NCI-H2029 (cell line): Measurements from ENCODE around the gene CNGA1.
"Not testable (repeated sequence)": the region's sequence is repeated elsewhere in the genome, so short reads cannot be mapped to it uniquely, and the experiment has no call there.

Experiments
- DNase-seq: peaks from one replicate; lab custom pipeline; 2025; lab: John Stamatoyannopoulos, UW

Gene CNGA1

DNA sequence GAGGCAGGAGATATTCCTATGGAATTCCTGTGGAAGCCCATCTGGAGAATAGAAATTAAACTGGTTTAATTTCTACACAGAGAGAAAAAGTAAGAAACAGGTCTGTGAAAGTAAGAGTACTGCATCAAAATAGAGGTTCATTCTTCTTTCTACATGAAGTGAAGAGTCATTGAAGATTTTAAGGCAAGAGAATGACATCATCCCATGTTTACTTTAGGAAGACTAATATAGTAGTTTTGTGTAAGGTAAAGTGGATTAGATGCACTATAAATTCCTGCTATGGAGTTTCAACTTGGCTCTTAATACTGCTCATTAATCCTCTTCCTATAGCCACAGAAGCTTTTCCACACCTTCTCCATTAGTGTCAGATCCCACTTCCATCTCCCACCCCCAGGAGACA, 47.6 kb downstream of the CNGA1 start:
- no peak for DNase-seq

DNA sequence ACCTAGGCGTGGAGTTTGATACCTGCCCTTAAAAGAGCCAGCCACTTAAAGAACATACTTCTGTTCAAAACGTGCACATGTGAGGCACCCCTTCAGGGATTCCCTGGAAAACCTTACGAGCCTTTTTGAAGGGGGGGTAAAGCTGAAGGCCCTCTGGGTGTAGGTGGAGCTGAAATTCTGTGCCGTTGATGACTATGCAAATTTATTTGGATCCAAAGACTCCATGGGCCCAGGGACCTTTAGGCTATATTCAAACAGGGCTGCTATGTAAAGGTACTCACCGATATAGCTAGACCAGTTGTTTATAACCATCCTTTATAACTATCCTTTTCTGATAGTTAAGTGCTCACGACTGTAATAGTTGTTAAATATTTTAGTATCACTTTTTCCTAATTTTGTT, 61.8 kb downstream of the CNGA1 start:
- no peak for DNase-seq

DNA sequence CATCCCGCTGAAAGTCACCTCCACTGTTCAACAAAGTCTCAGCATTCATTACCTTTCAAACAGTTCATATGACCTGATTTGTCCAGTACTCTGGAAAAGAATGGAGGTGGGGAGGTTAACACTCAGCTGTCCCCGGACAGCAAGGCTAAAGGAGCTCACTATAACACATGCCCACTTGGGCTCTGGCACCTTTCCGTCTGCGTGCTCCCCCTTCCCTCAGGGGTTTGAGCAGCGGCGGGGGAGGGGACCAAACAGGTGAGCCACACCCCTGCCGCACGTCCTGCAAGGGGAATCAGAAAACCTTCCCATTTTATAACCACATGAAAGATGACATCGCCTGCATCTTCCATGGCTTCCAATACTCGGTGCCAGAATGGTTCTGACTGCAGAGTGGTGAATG, 62.2 kb downstream of the CNGA1 start:
- DNase-seq = no peak

DNA sequence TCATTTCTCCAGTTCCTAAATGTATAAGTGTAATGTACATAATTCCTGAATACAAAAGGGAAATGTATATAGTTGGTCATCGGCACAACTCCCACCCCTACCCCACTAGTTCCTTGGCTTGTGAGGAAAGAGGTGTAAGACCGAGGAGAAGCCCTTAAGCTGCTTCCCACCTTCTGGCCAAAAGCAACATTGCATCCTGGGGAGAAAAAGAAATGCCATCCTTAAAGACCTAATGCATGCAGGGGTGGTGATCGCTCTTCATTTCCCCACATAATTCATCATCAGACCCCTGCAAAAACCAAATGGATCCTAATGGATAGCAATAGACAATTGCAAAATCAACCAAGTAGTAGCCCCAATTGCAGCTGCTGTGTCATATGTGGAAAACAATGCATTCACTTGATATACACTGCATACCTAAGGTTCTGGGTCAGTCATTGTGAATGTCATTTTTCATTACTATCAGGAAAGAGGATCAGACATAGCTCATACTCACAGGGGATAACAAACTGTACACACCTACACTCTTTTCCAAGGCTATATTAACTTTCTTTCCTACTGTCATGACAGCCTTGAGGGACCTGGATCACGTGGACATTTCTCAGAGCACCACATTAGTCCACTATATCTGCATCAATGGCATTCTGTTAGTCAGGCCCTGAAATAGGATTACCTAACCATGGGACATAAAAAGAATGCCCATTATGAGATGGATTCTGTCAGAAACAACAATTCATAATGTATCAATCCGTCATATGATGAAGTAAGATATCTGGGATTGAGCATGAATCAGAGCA, 70.4 kb downstream of the CNGA1 start:
- no peak for DNase-seq

DNA sequence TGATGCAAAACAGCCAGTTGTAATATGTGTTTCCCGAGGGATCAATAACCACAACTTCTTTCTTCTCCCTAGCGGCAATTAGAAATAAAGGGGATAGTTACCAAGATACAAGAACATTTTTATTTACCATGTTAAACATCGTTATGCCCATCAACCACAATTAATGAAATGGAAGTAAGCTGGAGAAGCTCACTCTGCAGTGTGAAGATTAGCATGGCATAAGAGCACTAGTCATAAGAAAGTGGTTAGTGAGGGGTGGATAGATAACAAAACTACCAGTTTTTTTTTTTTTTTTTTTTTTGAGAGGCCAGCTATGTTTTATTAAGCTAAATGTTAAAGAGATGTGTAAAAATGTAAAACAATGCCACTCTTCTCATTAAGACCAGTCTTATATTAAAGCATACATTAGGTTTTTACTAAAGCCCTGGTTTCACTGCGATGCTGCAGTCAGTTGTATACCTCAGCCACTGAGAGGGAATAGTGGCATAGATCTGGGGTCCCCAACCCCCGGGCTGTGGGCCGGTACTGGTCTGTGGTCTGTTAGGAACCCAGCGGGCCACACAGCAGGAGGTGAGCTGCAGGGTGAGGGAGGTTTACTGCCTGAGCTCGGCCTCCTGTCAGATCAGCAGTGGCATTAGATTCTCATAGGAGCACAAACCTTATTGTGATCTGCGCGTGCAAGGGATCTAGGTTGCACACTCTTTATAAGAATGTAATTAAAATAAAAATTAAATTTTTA, 74.2 kb downstream of the CNGA1 start:
- DNase-seq = no peak

- DNase-seq = no peak
These were observed 77.0 kb downstream of the CNGA1 start for GRCh38 chr4:47939456-47939855.

DNA sequence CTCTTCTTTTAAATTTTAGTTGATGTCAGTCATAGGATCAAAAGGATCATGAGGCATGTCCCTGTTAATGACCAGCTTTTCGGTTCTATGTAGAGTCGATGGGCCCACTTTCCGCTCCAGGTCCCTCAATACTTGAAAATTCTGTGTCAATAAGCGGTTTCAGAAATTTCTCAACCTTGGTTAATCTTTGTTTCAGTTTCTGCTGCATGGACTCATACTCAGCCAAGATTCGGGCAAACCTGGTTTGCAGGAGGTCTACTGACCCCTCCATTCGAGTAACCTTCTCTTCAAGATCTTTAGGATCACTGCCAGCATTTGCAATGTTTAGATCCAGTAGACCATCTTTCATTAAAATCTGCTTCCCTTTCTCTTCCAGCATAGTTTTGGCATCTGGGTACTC, 80.1 kb downstream of the CNGA1 start:
- no peak for DNase-seq

- DNase-seq = peak; percentile 5
These were observed 82.6 kb downstream of the CNGA1 start for GRCh38 chr4:47933840-47934239.

DNA sequence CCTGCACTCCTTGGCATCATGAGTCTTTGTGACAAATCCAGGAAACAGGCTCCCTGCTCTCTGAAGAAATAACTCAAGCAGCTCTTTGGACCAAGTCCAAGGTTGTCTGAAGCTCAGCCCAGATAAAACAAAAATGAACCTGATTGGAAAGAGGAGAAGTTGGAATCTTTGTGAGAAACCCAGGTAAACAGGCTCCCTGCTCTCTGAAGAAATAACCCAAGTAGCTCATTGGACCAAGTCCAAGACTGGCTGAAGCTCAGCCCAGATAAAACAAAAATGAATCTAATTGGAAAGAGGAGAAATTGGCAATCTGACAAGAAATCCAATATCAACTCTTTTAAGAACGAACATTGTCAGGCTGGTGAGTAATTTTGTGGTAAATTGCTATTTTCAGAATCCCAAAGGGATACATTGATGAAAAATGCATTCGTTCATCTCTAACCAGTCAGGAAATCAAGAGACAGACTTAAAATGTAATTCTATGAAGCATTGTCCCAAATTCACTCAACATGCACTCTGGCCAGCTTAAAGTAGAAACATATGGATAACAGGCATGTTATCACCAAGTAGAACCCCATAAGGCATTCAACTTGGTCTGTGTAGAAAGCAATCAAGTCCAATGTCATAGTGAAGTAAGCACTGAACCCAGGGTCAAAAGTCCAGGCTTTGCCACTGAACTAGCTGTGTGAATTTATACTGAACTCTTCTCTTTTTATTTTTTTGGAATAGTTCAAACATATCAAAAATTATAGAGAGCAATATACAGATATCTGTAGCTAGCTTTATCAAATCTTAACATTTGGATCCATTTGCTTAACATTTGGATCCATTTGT, 85.3 kb downstream of the CNGA1 start:
- peak; percentile 7 for DNase-seq

GRCh38 chr4:47929682-47930201, 86.7 kb downstream of the CNGA1 start:
- no peak for DNase-seq

GRCh38 chr4:47926667-47927258, 89.7 kb downstream of the CNGA1 start:
- peak; percentile 35 for DNase-seq

DNA sequence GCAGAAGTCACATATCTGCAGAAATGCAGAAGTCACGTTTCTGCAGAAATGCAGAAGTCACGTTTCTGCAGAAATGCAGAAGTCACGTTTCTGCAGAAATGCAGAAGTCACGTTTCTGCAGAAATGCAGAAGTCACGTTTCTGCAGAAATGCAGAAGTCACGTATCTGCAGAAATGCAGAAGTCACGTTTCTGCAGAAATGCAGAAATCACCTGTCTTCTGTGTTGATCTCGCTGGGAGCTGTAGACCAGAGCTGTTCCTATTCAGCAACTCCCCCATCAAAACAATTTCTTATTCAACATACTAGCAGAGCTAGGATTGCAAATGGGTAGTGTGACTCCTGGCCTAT, 93.2 kb downstream of the CNGA1 start:
- DNase-seq = not testable (repeated sequence)

DNA sequence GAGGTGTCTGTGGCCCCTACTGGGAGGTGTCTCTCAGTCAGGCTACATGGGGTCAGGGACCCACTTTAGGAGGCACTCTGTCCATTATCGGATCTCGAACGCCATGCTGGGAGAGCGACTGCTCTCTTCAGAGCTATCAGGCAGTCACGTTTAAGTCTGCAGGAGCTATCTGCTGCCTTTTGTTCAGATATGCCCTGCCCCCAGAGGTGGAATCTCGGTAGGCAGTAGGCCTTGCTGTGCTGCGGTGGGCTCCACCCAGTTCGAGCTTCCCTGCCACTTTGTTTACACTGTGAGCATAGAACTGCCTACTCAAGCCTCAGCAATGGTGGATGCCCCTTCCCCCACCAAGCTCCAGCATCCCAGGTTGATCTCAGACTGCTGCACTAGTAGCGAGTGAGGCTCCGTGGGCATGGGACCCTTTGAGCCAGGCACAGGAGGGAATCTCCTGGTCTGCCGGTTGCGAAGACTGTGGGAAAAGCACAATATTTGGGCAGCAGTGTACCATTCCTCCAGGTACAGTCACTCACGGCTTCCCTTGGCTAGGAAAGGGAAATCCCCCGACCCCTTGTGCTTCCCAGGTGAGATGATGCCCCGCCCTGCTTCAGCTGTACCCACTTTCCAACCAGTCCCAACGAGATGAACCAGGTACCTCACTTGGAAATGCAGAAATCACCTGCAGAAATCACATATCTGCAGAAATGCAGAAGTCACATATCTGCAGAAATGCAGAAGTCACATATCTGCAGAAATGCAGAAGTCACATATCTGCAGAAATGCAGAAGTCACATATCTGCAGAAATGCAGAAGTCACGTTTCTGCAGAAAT, 93.8 kb downstream of the CNGA1 start:
- DNase-seq = not testable (repeated sequence)

GRCh38 chr4:47917163-47917562, 99.3 kb downstream of the CNGA1 start:
- not testable (repeated sequence) for DNase-seq

DNA sequence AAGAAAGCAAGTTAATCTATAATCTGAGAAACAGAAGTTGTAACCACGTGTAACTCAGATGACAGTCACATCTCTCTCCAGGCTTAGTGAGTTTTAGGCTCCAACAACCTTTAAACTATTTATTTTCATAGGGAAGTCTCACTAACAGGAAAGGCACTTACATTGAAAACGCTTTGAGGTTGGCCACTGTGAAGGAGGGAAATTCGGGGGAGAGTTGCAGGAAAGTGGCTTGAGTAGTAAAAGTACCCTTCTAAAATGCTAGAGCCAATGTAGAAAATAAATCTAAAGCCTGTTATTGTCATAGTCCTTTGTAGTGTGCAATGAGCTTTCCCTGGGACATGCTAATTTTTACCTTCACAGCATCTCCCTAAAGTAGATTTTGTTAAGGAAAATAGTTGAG, 101.1 kb downstream of the CNGA1 start:
- DNase-seq = no peak

DNA sequence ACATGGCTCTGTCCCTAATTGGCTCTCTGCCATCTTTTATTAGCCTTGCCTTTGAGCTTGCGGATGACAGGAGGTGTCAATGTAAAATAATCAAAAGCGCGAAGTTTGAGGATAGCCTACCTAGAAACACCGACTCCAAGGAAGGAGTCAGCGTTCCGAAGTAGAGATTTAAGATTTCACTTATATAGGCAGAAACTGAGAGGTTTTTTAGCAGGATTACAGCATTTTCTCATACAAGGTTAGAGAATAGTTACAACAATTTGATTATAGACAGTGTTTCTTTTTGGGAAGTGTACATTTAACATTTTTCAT, 101.6 kb downstream of the CNGA1 start:
- DNase-seq = no peak

- DNase-seq = peak; percentile 97
These were observed 102.1 kb downstream of the CNGA1 start, which contains the start of gene NFXL1 for GRCh38 chr4:47914220-47914925. Gene NFXL1, minus strand, starts transcription at chr4:47914583. Its CDS starts 380 bp downstream, at chr4:47914203.

GRCh38 chr4:47913861-47914219, 102.6 kb downstream of the CNGA1 start:
- peak; percentile 24 for DNase-seq

DNA sequence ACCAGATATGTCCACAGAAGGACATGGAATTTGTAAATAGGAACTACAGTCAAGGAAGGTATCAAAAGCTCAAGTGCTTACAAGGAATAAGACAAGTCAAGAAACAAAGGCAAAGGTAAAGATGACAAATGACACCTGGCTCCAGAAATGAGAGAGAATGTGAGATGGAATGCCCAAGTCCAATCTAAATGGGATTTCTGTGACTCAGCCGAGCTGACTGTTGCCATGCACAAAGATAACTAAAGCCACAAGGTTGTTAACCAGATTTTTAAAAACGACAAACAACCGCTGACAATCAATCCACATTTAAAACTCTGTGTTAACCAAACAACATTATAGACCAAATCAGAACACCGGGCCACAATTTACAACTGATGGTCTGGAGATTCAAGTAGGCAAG, 103.2 kb downstream of the CNGA1 start:
- DNase-seq = no peak

GRCh38 chr4:47907089-47907646, 109.3 kb downstream of the CNGA1 start:
- no peak for DNase-seq
